Measurements from ENCODE around the gene RPS6KA5. TPM values are rescaled to one million over a fixed set of nuclear protein-coding genes. Genes with fewer than 3 reads are reported as not detected.

The RPS6KA5 gene
- total and polyA plus RNA-seq, 3 experiments from 2014 or later = 17.7 to 21.3 (median 19.9) TPM

- no peak overlapping the region for H3K27ac Mint-ChIP-seq
- ChIA-PET POLR2A (no interaction called here), CTCF (interaction anchor here (0.6 to 2.4 kb wide), 3 partner anchors 16 to 25 kb away, joined by 3 to 6 read pairs (median 3); no protein-coding TSS in a partner anchor)
- no peaks in the 10 kb centered on the region for H3K36me3 Mint-ChIP-seq
- H3K9me3 Mint-ChIP-seq = no peaks in the 10 kb centered on the region
- peaks cover 0 to 3% of the 10 kb centered on the region in 2 donors for H3K27me3 Mint-ChIP-seq
- no peaks in the 10 kb centered on the region for H3K27me3 ChIP-seq (ENCODE audit: insufficient read depth, low read length, poor library complexity, severe bottlenecking)
- H3K4me1 ChIP-seq (ENCODE audit: insufficient read depth, low read length) = peaks cover 12% of the 10 kb centered on the region
- no peak for DNase-seq
- no peaks in the 10 kb centered on the region for H3K9me3 ChIP-seq (ENCODE audit: low read length)
- H3K36me3 ChIP-seq (ENCODE audit: insufficient read depth, low read length) = no peaks in the 10 kb centered on the region
- H3K4me3 ChIP-seq (ENCODE audit: low read length) = no peak overlapping the region
- H3K4me3 Mint-ChIP-seq = no peak overlapping the region
- peaks cover 19 to 34% (median 31%) of the 10 kb centered on the region in 3 donors for H3K4me1 Mint-ChIP-seq
- no peak overlapping the region for H3K27ac ChIP-seq (ENCODE audit: low read depth, low read length)
Measured at GRCh38 chr14:91082282-91082681, 21.8 kb upstream of the RPS6KA5 start.

- H3K4me1 Mint-ChIP-seq = peaks cover 29 to 41% (median 38%) of the 10 kb centered on the region in 3 donors
Measured at GRCh38 chr14:91080071-91080470, 19.6 kb upstream of the RPS6KA5 start.

GRCh38 chr14:91078095-91078737 lies 17.8 kb upstream of the RPS6KA5 start:
- POLR2A ChIA-PET = interaction anchor here (0.7 to 1.6 kb wide), 5 partner anchors 10 to 37 kb away, joined by 3 to 13 read pairs (median 3); partner anchors contain the start of gene RPS6KA5
- H3K4me3 ChIP-seq (ENCODE audit: low read length) = no peak overlapping the region
- H3K27ac ChIP-seq (ENCODE audit: low read depth, low read length) = no peak overlapping the region
- peaks cover 29 to 41% (median 38%) of the 10 kb centered on the region in 3 donors for H3K4me1 Mint-ChIP-seq
- H3K9me3 Mint-ChIP-seq = no peaks in the 10 kb centered on the region
- H3K27me3 Mint-ChIP-seq = no peaks in the 10 kb centered on the region
- no peaks in the 10 kb centered on the region for H3K27me3 ChIP-seq (ENCODE audit: insufficient read depth, low read length, poor library complexity, severe bottlenecking)
- H3K36me3 ChIP-seq (ENCODE audit: insufficient read depth, low read length) = no peaks in the 10 kb centered on the region
- H3K36me3 Mint-ChIP-seq = no peaks in the 10 kb centered on the region
- H3K4me3 Mint-ChIP-seq = peak overlapping the region; percentile 1 to 89 (median 77)
- H3K4me1 ChIP-seq (ENCODE audit: insufficient read depth, low read length) = peaks cover 16% of the 10 kb centered on the region
- H3K27ac Mint-ChIP-seq = peak overlapping the region; percentile 7 to 97 (median 90)
- DNase-seq = peak in 3 of 5 donors; percentile 56 to 86 (median 77)
- no peaks in the 10 kb centered on the region for H3K9me3 ChIP-seq (ENCODE audit: low read length)
- CTCF ChIA-PET = interaction anchor here (0.6 to 2.1 kb wide), 4 partner anchors 13 to 36 kb away, joined by 3 to 14 read pairs (median 8); partner anchors contain the start of genes DGLUCY and RPS6KA5

More at GRCh38 chr14:91080071-91080470, 19.6 kb upstream of the RPS6KA5 start:
- Mint-ChIP-seq H3K9me3 (no peaks in the 10 kb centered on the region), H3K36me3 (no peaks in the 10 kb centered on the region), H3K27me3 (peaks cover 0 to under 1% of the 10 kb centered on the region in 2 donors), H3K27ac (peak overlapping the region in 3 of 8 donors; percentile 4 to 31 (median 5)), H3K4me3 (peak overlapping the region in 3 of 7 donors; percentile 19 to 34 (median 30))
- no peaks in the 10 kb centered on the region for H3K9me3 ChIP-seq (ENCODE audit: low read length)
- H3K27me3 ChIP-seq (ENCODE audit: insufficient read depth, low read length, poor library complexity, severe bottlenecking) = no peaks in the 10 kb centered on the region
- peaks cover 16% of the 10 kb centered on the region for H3K4me1 ChIP-seq (ENCODE audit: insufficient read depth, low read length)
- H3K36me3 ChIP-seq (ENCODE audit: insufficient read depth, low read length) = no peaks in the 10 kb centered on the region
- no peak for DNase-seq
- ChIA-PET POLR2A (no interaction called here), CTCF (interaction anchor here (0.7 to 1.8 kb wide), 2 partner anchors 18 to 21 kb away, joined by 3 read pairs; no protein-coding TSS in a partner anchor)
- no peak overlapping the region for H3K27ac ChIP-seq (ENCODE audit: low read depth, low read length)
- H3K4me3 ChIP-seq (ENCODE audit: low read length) = no peak overlapping the region

- H3K36me3 ChIP-seq (ENCODE audit: insufficient read depth, low read length) = no peaks in the 10 kb centered on the region
- peaks cover 16% of the 10 kb centered on the region for H3K4me1 ChIP-seq (ENCODE audit: insufficient read depth, low read length)
- no peak for DNase-seq
- CTCF ChIA-PET = no interaction called here
- no peak overlapping the region for H3K4me3 ChIP-seq (ENCODE audit: low read length)
- POLR2A ChIA-PET = no interaction called here
- H3K4me3 Mint-ChIP-seq = no peak overlapping the region
- no peaks in the 10 kb centered on the region for H3K27me3 Mint-ChIP-seq
- no peaks in the 10 kb centered on the region for H3K27me3 ChIP-seq (ENCODE audit: insufficient read depth, low read length, poor library complexity, severe bottlenecking)
- H3K4me1 Mint-ChIP-seq = peaks cover 29 to 40% (median 39%) of the 10 kb centered on the region in 3 donors
- no peaks in the 10 kb centered on the region for H3K9me3 Mint-ChIP-seq
- H3K36me3 Mint-ChIP-seq = no peaks in the 10 kb centered on the region
- no peak overlapping the region for H3K27ac ChIP-seq (ENCODE audit: low read depth, low read length)
- no peaks in the 10 kb centered on the region for H3K9me3 ChIP-seq (ENCODE audit: low read length)
- H3K27ac Mint-ChIP-seq = no peak overlapping the region
Measured at GRCh38 chr14:91075553-91075952, 15.1 kb upstream of the RPS6KA5 start.

GRCh38 chr14:91070572-91070971 lies 10.1 kb upstream of the RPS6KA5 start:
- Mint-ChIP-seq H3K27ac (no peak overlapping the region), H3K4me3 (no peak overlapping the region), H3K36me3 (no peaks in the 10 kb centered on the region), H3K4me1 (peaks cover 37 to 47% (median 46%) of the 10 kb centered on the region in 3 donors), H3K27me3 (no peaks in the 10 kb centered on the region), H3K9me3 (peaks cover 0 to 1% (median 0%) of the 10 kb centered on the region in 5 donors)
- DNase-seq = no peak
- Histone ChIP-seq H3K27ac (ENCODE audit: low read depth, low read length) (no peak overlapping the region), H3K4me1 (ENCODE audit: insufficient read depth, low read length) (peaks cover 48% of the 10 kb centered on the region), H3K9me3 (ENCODE audit: low read length) (no peaks in the 10 kb centered on the region), H3K4me3 (ENCODE audit: low read length) (no peak overlapping the region), H3K27me3 (ENCODE audit: insufficient read depth, low read length, poor library complexity, severe bottlenecking) (no peaks in the 10 kb centered on the region), H3K36me3 (ENCODE audit: insufficient read depth, low read length) (no peaks in the 10 kb centered on the region)
- ChIA-PET POLR2A (no interaction called here), CTCF (no interaction called here)

GRCh38 chr14:91068642-91069041 lies 8.2 kb upstream of the RPS6KA5 start:
- Histone ChIP-seq H3K36me3 (ENCODE audit: insufficient read depth, low read length) (no peaks in the 10 kb centered on the region), H3K4me1 (ENCODE audit: insufficient read depth, low read length) (peaks cover 60% of the 10 kb centered on the region), H3K4me3 (ENCODE audit: low read length) (peak overlapping the region; percentile 11), H3K27ac (ENCODE audit: low read depth, low read length) (no peak overlapping the region), H3K9me3 (ENCODE audit: low read length) (no peaks in the 10 kb centered on the region), H3K27me3 (ENCODE audit: insufficient read depth, low read length, poor library complexity, severe bottlenecking) (no peaks in the 10 kb centered on the region)
- H3K27me3 Mint-ChIP-seq = no peaks in the 10 kb centered on the region
- ChIA-PET CTCF (interaction anchor here (1.2 kb wide), 1 partner anchor 8 kb away, joined by 4 read pairs; the partner anchor contains the start of gene RPS6KA5), POLR2A (interaction anchor here (0.9 kb wide), 1 partner anchor 10 kb away, joined by 3 read pairs; no protein-coding TSS in a partner anchor)
- DNase-seq = peak in 1 of 5 donors; percentile 24
- peaks cover 0 to 2% (median 0%) of the 10 kb centered on the region in 5 donors for H3K9me3 Mint-ChIP-seq
- peaks cover 53 to 64% (median 63%) of the 10 kb centered on the region in 3 donors for H3K4me1 Mint-ChIP-seq
- H3K4me3 Mint-ChIP-seq = peak overlapping the region in 5 of 7 donors; percentile 35 to 78 (median 62)
- peaks cover 0 to 2% (median 0%) of the 10 kb centered on the region in 3 donors for H3K36me3 Mint-ChIP-seq
- peak overlapping the region; percentile 40 to 98 (median 76) for H3K27ac Mint-ChIP-seq

- peak in 2 of 5 donors; percentile 54 to 72 for DNase-seq
- H3K27ac ChIP-seq (ENCODE audit: low read depth, low read length) = no peak overlapping the region
- no peaks in the 10 kb centered on the region for H3K9me3 ChIP-seq (ENCODE audit: low read length)
- peaks cover 0 to 2% (median 0%) of the 10 kb centered on the region in 5 donors for H3K9me3 Mint-ChIP-seq
- no peaks in the 10 kb centered on the region for H3K36me3 ChIP-seq (ENCODE audit: insufficient read depth, low read length)
- H3K27me3 Mint-ChIP-seq = no peaks in the 10 kb centered on the region
- H3K36me3 Mint-ChIP-seq = peaks cover 0 to 4% (median 0%) of the 10 kb centered on the region in 3 donors
- H3K27ac Mint-ChIP-seq = peak overlapping the region; percentile 70 to 98 (median 87)
- ChIA-PET POLR2A (interaction anchor here (0.6 to 1.0 kb wide), 3 partner anchors 47 to 801 kb away, joined by 3 to 6 read pairs (median 3); no protein-coding TSS in a partner anchor), CTCF (interaction anchor here (1.1 to 1.4 kb wide), 2 partner anchors 12 to 47 kb away, joined by 3 read pairs; partner anchors contain the start of gene DGLUCY)
- H3K4me1 Mint-ChIP-seq = peaks cover 65 to 76% (median 75%) of the 10 kb centered on the region in 3 donors
- H3K4me1 ChIP-seq (ENCODE audit: insufficient read depth, low read length) = peaks cover 74% of the 10 kb centered on the region
- no peaks in the 10 kb centered on the region for H3K27me3 ChIP-seq (ENCODE audit: insufficient read depth, low read length, poor library complexity, severe bottlenecking)
- no peak overlapping the region for H3K4me3 ChIP-seq (ENCODE audit: low read length)
- peak overlapping the region; percentile 3 to 84 (median 67) for H3K4me3 Mint-ChIP-seq
Measured at GRCh38 chr14:91067186-91067585, 6.7 kb upstream of the RPS6KA5 start.
